ENCODE data around the gene PCK1. TPM values are rescaled to one million over a fixed set of nuclear protein-coding genes. Genes with fewer than 3 reads are reported as not detected.

PCK1 gene
- total RNA-seq, 2 donors from 2014 or later = not detected

GRCh38 chr20:57543754-57544153 is 17.2 kb upstream of the PCK1 start:
- Mint-ChIP-seq H3K27me3 (ENCODE audit: insufficient read depth) (peaks cover 48% of the 10 kb centered on the region), H3K4me1 (peaks cover 11% of the 10 kb centered on the region), H3K9me3 (peaks cover 2% of the 10 kb centered on the region), H3K27ac (no peak overlapping the region), H3K4me3 (no peak overlapping the region), H3K36me3 (ENCODE audit: low read depth) (no peaks in the 10 kb centered on the region)
- WGBS, 2 experiments (ENCODE audit: insufficient coverage in 1 of 2, insufficient read length in 1 of 2) = 58 to 65% methylated on average over 2 of the region's 2 CpGs
- Histone ChIP-seq H3K36me3 (ENCODE audit: control insufficient read depth, insufficient read depth, low read length) (no peaks in the 10 kb centered on the region), H3K9me3 (ENCODE audit: control insufficient read depth, low read length) (no peaks in the 10 kb centered on the region), H3K27ac (ENCODE audit: low read depth, low read length) (no peak overlapping the region), H3K4me1 (ENCODE audit: control insufficient read depth, insufficient read depth, low read length) (no peaks in the 10 kb centered on the region), H3K9ac (ENCODE audit: extremely low read depth, low read length, poor library complexity, severe bottlenecking) (no peak overlapping the region), H3K4me3 (ENCODE audit: low read length) (no peak overlapping the region), H3K27me3 (ENCODE audit: control insufficient read depth, insufficient read depth, low read length, poor library complexity, severe bottlenecking) (peaks cover 29% of the 10 kb centered on the region)
- TF ChIP-seq CTCF (conservative IDR thresholded peaks at IDR 0.05) = no peak
- no peak for DNase-seq

GRCh38 chr20:57544838-57545564 is 15.9 kb upstream of the PCK1 start:
- H3K9ac ChIP-seq (ENCODE audit: extremely low read depth, low read length, poor library complexity, severe bottlenecking) = no peak overlapping the region
- H3K36me3 ChIP-seq (ENCODE audit: control insufficient read depth, insufficient read depth, low read length) = no peaks in the 10 kb centered on the region
- Mint-ChIP-seq H3K4me1 (peaks cover 11% of the 10 kb centered on the region), H3K36me3 (ENCODE audit: low read depth) (no peaks in the 10 kb centered on the region), H3K27me3 (ENCODE audit: insufficient read depth) (peaks cover 41% of the 10 kb centered on the region), H3K4me3 (no peak overlapping the region), H3K27ac (no peak overlapping the region), H3K9me3 (no peaks in the 10 kb centered on the region)
- no peak overlapping the region for H3K4me3 ChIP-seq (ENCODE audit: low read length)
- no peak for TF ChIP-seq CTCF (conservative IDR thresholded peaks at IDR 0.05)
- H3K4me1 ChIP-seq (ENCODE audit: control insufficient read depth, insufficient read depth, low read length) = no peaks in the 10 kb centered on the region
- WGBS, 2 experiments (ENCODE audit: insufficient coverage in 1 of 2, insufficient read length in 1 of 2) = 78 to 86% methylated on average over 9 to 12 of the region's 12 CpGs
- DNase-seq = no peak
- peak overlapping the region; percentile 70 for H3K27ac ChIP-seq (ENCODE audit: low read depth, low read length)
- no peaks in the 10 kb centered on the region for H3K9me3 ChIP-seq (ENCODE audit: control insufficient read depth, low read length)
- H3K27me3 ChIP-seq (ENCODE audit: control insufficient read depth, insufficient read depth, low read length, poor library complexity, severe bottlenecking) = peaks cover 29% of the 10 kb centered on the region

- Histone ChIP-seq H3K4me1 (ENCODE audit: control insufficient read depth, insufficient read depth, low read length) (no peaks in the 10 kb centered on the region), H3K27me3 (ENCODE audit: control insufficient read depth, insufficient read depth, low read length, poor library complexity, severe bottlenecking) (peaks cover 21% of the 10 kb centered on the region), H3K27ac (ENCODE audit: low read depth, low read length) (peak overlapping the region; percentile 70), H3K36me3 (ENCODE audit: control insufficient read depth, insufficient read depth, low read length) (no peaks in the 10 kb centered on the region), H3K9ac (ENCODE audit: extremely low read depth, low read length, poor library complexity, severe bottlenecking) (no peak overlapping the region), H3K9me3 (ENCODE audit: control insufficient read depth, low read length) (no peaks in the 10 kb centered on the region), H3K4me3 (ENCODE audit: low read length) (no peak overlapping the region)
- Mint-ChIP-seq H3K9me3 (no peaks in the 10 kb centered on the region), H3K27ac (no peak overlapping the region), H3K4me3 (no peak overlapping the region), H3K4me1 (peaks cover 11% of the 10 kb centered on the region), H3K27me3 (ENCODE audit: insufficient read depth) (peaks cover 36% of the 10 kb centered on the region), H3K36me3 (ENCODE audit: low read depth) (no peaks in the 10 kb centered on the region)
- peak; percentile 49 for DNase-seq
- WGBS, 2 experiments (ENCODE audit: insufficient coverage in 1 of 2, insufficient read length in 1 of 2) = 93 to 95% methylated on average over 9 to 12 of the region's 12 CpGs
- TF ChIP-seq CTCF (conservative IDR thresholded peaks at IDR 0.05) = peak; percentile 23
Observed at GRCh38 chr20:57545927-57546662, 14.8 kb upstream of the PCK1 start.

Measured in endodermal cell (in vitro differentiated cells).